ENCODE measurements around the gene FABP2.
"Not testable (repeated sequence)": the region's sequence is repeated elsewhere in the genome, so short reads cannot be mapped to it uniquely, and the experiment has no call there.

Gene FABP2

DNA sequence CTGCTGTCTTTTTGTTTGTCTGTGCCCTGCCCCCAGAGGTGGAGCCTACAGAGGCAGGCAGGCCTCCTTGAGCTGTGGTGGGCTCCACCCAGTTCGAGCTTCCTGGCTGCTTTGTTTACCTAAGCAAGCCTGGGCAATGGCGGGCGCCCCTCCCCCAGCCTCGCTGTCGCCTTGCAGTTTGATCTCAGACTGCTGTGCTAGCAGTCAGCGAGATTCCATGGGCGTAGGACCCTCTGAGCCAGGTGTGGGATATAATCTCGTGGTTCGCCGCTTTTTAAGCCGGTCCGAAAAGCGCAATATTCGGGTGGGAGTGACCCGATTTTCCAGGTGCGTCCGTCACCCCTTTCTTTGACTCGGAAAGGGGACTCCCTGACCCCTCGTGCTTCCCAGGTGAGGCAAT lies 42.4 kb downstream of the FABP2 start:
- DNase-seq; in situ Hi-C loops (cut with MboI; ENCODE audit: low pct_unique_long_range_greater_than_20kb, low sequenced_read_pairs): not testable (repeated sequence)

DNA sequence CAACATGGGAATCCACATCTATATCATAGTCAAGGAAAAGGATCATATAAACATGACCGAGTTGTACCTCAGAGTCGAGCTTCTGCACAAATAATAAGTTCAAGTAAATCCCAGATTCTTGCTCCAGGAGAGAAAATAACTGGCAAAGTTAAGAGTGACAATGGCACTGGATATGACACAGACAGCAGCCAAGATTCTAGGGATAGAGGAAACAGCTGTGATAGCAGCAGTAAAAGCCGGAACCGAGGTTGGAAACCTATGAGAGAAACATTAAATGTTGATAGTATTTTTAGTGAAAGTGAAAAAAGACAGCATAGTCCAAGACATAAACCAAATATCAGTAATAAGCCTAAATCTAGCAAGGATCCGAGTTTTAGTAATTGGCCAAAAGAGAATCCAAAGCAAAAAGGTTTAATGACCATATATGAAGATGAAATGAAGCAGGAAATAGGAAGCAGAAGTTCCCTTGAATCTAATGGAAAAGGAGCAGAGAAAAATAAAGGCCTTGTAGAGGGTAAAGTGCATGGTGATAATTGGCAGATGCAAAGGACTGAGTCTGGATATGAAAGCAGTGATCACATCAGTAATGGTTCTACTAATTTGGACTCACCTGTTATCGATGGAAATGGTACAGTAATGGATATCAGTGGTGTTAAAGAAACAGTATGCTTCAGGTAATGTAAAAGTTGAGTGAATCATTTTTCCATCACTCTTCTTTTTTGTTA lies 50.4 kb downstream of the FABP2 start:
- DNase-seq: no peak
- in situ Hi-C loops (cut with MboI; ENCODE audit: low pct_unique_long_range_greater_than_20kb, low sequenced_read_pairs): no loop called here

DNA sequence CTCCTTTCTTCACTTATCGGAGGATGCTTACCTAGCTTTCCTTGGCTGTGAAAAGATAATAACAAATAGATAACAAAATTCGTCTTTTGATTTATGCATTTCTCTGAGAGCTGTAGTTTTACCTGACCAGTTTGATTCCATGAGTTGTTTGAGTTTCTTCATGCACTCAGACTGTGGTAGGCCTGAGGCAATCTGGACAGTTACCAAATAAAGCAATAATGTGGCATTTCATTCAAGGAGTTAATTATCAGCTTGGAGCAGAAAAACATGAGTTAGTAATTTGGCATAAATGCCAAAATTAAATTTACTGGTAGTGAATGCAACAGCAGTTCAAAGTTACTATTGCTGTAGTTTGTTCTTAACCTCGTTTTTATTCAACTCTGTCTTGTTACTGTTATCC lies 53.5 kb downstream of the FABP2 start:
- no peak for DNase-seq
- in situ Hi-C loops (cut with MboI; ENCODE audit: low pct_unique_long_range_greater_than_20kb, low sequenced_read_pairs): no loop called here
